Breast epithelium (tissue), 3 donors: ENCODE measurements around the gene USO1.
"Not testable (repeated sequence)": the region's sequence is repeated elsewhere in the genome, so short reads cannot be mapped to it uniquely, and the experiment has no call there.

Experiments
- CTCF ChIP-seq, 3 donors: fragments of 450-650 bp; IDR thresholded peaks; one replicate each; pipeline ENCODE4 v1.5.1; 2016 to 2017; ENCODE audit warnings: antibody characterized with exemption in 3 of 3, mild to moderate bottlenecking in 3 of 3, moderate library complexity in 3 of 3
- POLR2A ChIP-seq: fragments of 450-650 bp; IDR thresholded peaks from one replicate; pipeline ENCODE4 v1.6.1; 2016; ENCODE audit warnings: antibody characterized with exemption, mild to moderate bottlenecking, moderate library complexity

DNA sequence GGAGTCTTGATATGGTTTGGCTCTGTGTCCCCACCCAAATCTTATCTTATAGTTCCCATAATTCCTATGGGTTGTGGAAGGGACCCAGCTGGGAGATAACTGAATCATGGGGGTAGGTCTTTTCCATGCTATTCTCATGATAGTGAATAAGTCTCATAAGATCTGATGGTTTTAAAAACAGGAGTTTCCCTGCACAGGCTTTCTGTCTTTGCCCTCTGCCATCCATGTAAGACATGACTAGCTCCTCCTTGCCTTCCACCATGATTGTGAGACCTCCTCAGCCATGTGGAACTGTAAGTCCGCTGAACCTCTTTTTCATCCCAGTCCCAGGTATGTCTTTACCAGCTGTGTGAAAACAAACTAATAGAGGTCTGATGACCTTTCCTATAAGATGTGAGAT, 37.3 kb upstream of the USO1 start:
- not testable (repeated sequence) for TF ChIP-seq POLR2A; CTCF (IDR thresholded peaks at IDR 0.05)
